GM23248 (cell line): ENCODE results near the gene TUG1. TPM values are rescaled to one million over a fixed set of nuclear protein-coding genes. Genes with fewer than 3 reads are reported as not detected.

Experiments used
- DNase-seq: peaks from one replicate; pipeline ENCODE4 v3.0.0-alpha.2; 2015
- H2AFZ ChIP-seq: fragments of 200-600 bp; sonication (generic); 2 replicates; pipeline ENCODE4 v1.6.1; 2016; ENCODE audit warnings: antibody characterized with exemption
- H3F3A ChIP-seq: fragments of 200-600 bp; sonication (generic); 2 replicates; pipeline ENCODE4 v1.6.1; 2016; ENCODE audit warnings: mild to moderate bottlenecking, antibody characterized with exemption, mixed run types; ENCODE audit not compliant: insufficient read depth
- H3K27ac ChIP-seq: fragments of 200-600 bp; sonication (generic); 2 replicates; pipeline ENCODE4 v1.5.1; 2016; ENCODE audit warnings: mild to moderate bottlenecking
- H3K27me3 ChIP-seq: fragments of 200-600 bp; sonication (generic); replicated peaks from 2 replicates; pipeline ENCODE4 v1.6.1; 2016; ENCODE audit warnings: mild to moderate bottlenecking; ENCODE audit not compliant: insufficient read depth
- H3K36me3 ChIP-seq: fragments of 200-600 bp; sonication (generic); 2 replicates; pipeline ENCODE4 v1.6.1; 2016; ENCODE audit warnings: low read depth, mild to moderate bottlenecking
- H3K4me1 ChIP-seq: fragments of 200-600 bp; sonication (generic); 2 replicates; pipeline ENCODE4 v1.6.1; 2016; ENCODE audit warnings: mild to moderate bottlenecking; ENCODE audit not compliant: insufficient read depth
- H3K4me2 ChIP-seq: fragments of 200-600 bp; sonication (generic); one replicate; pipeline ENCODE4 v1.6.1; 2016; ENCODE audit warnings: mild to moderate bottlenecking; ENCODE audit not compliant: unreplicated experiment
- H3K4me3 ChIP-seq: fragments of 200-600 bp; sonication (generic); 2 replicates; pipeline ENCODE4 v1.5.1; 2016; ENCODE audit warnings: mild to moderate bottlenecking
- H3K79me2 ChIP-seq: fragments of 200-600 bp; sonication (generic); 2 replicates; pipeline ENCODE4 v1.6.1; 2016; ENCODE audit warnings: mild to moderate bottlenecking; ENCODE audit not compliant: insufficient read depth
- H3K9ac ChIP-seq: fragments of 200-600 bp; sonication (generic); 2 replicates; pipeline ENCODE4 v1.6.1; 2016; ENCODE audit warnings: mild to moderate bottlenecking
- H3K9me2 ChIP-seq: fragments of 200-600 bp; sonication (generic); 2 replicates; pipeline ENCODE4 v1.6.1; 2016; ENCODE audit warnings: mixed run types, mild to moderate bottlenecking, moderate library complexity; ENCODE audit not compliant: insufficient read depth
- H3K9me3 ChIP-seq: fragments of 200-600 bp; sonication (generic); one replicate; pipeline ENCODE4 v1.6.1; 2017; ENCODE audit warnings: low read depth
- H4K20me1 ChIP-seq: fragments of 200-600 bp; sonication (generic); 2 replicates; pipeline ENCODE4 v1.6.0; 2016; ENCODE audit not compliant: insufficient read depth
- EZH2 ChIP-seq: fragments of 200-600 bp; sonication (generic); IDR thresholded peaks from 2 replicates; pipeline ENCODE4 v1.6.1; 2018; ENCODE audit warnings: antibody characterized with exemption, mild to moderate bottlenecking; ENCODE audit not compliant: insufficient read depth, poor library complexity, severe bottlenecking
- EZH2phosphoT487 ChIP-seq: fragments of 200-600 bp; sonication (generic); IDR thresholded peaks from 2 replicates; pipeline ENCODE4 v1.6.1; 2018; ENCODE audit warnings: antibody characterized with exemption, moderate library complexity, mild to moderate bottlenecking, low read depth; ENCODE audit not compliant: insufficient read depth
- WGBS, 2 experiments: methylation state at CpG; one replicate each; pipeline ENCODE4 v1.1.6; 2015 to 2017; ENCODE audit warnings: low lambda C conversion rate in 2 of 2, low coverage in 1 of 2; ENCODE audit errors: missing lambda C conversion rate in 2 of 2; 5-methylcytosine and 5-hydroxymethylcytosine counted together
- in situ Hi-C: fragments of 300-500 bp; cut with MboI; formaldehyde crosslinking; loops from 2 replicates; pipeline ENCODE4 v1.15.0; 2020
- polyA plus RNA-seq: library from polyadenylated mRNA; unstranded; fragments of >200 nt; fragmentation: Nextera tagmentation; extraction: Ambion mirVana; gene quantifications from 2 replicates; pipeline ENCODE4 v1.2.1, GENCODE V29; 2016
- total RNA-seq: library from RNA; depleted of rRNA; stranded (reverse); fragments of >200 nt; shearing (Covaris generic); gene quantifications from 2 replicates; pipeline ENCODE4 v1.2.3, GENCODE V29; 2014

The TUG1 gene
- total and polyA plus RNA-seq, 2 experiments from 2014 or later, result 26.6 to 65.9 TPM

- Histone ChIP-seq H3K27ac (no peak overlapping the region), H3K9me3 (no peaks in the 10 kb centered on the region), H4K20me1 (no peaks in the 10 kb centered on the region), H3K27me3 (no peaks in the 10 kb centered on the region), H3K79me2 (no peaks in the 10 kb centered on the region), H3K9ac (peak overlapping the region; percentile 54), H2AFZ (peak overlapping the region; percentile 95), H3K36me3 (no peaks in the 10 kb centered on the region), H3K9me2 (no peaks in the 10 kb centered on the region), H3K4me1 (peaks cover 14% of the 10 kb centered on the region), H3K4me3 (peak overlapping the region; percentile 76), H3F3A (peaks cover 12% of the 10 kb centered on the region; the same call in 1 of the 2 replicates), H3K4me2 (peak overlapping the region; percentile 88)
- peak; percentile 69 for DNase-seq
- TF ChIP-seq EZH2phosphoT487 (no peak), EZH2 (no peak)
- in situ Hi-C loops, result loop anchor here (5.0 kb wide), 1 partner anchor 160 kb away; no protein-coding TSS in a partner anchor
- 42 to 53% methylated on average over 33 to 34 of the region's 34 CpGs for WGBS, 2 experiments
These were observed 46.9 kb upstream of the TUG1 start for GRCh38 chr22:30922151-30922611.

GRCh38 chr22:30923168-30923900, 45.7 kb upstream of the TUG1 start:
- in situ Hi-C loops, result loop anchor here (5.0 kb wide), 1 partner anchor 161 kb away; no protein-coding TSS in a partner anchor
- WGBS, 2 experiments, result 86 to 89% methylated on average over 9 of the region's 9 CpGs
- H3K36me3 ChIP-seq, result peaks cover under 1% of the 10 kb centered on the region; the same call in 1 of the 2 replicates
- H3K9ac ChIP-seq, result no peak overlapping the region
- H3K4me1 ChIP-seq, result peaks cover 14% of the 10 kb centered on the region
- H3K79me2 ChIP-seq, result no peaks in the 10 kb centered on the region
- H3K4me2 ChIP-seq, result no peak overlapping the region
- H3K4me3 ChIP-seq, result no peak overlapping the region
- H2AFZ ChIP-seq, result no peak overlapping the region
- TF ChIP-seq EZH2, result no peak
- no peak for TF ChIP-seq EZH2phosphoT487
- DNase-seq, result no peak
- H3K27ac ChIP-seq, result no peak overlapping the region
- H3K9me3 ChIP-seq, result no peaks in the 10 kb centered on the region
- H4K20me1 ChIP-seq, result no peaks in the 10 kb centered on the region
- H3K9me2 ChIP-seq, result no peaks in the 10 kb centered on the region
- H3K27me3 ChIP-seq, result no peaks in the 10 kb centered on the region
- peaks cover 12% of the 10 kb centered on the region; the same call in 1 of the 2 replicates for H3F3A ChIP-seq

GRCh38 chr22:30925667-30926066, 43.4 kb upstream of the TUG1 start:
- Histone ChIP-seq H3K36me3 (peaks cover 11% of the 10 kb centered on the region), H3K27me3 (no peaks in the 10 kb centered on the region), H3K4me1 (peaks cover 11% of the 10 kb centered on the region), H4K20me1 (0 out of 2 replicates have a peak, but pooled peaks cover 5% of the 10 kb centered on the region), H3K4me2 (no peak overlapping the region), H3K9me2 (no peaks in the 10 kb centered on the region), H3K27ac (no peak overlapping the region), H3F3A (peaks cover 12% of the 10 kb centered on the region; the same call in 1 of the 2 replicates), H2AFZ (no peak overlapping the region), H3K9me3 (no peaks in the 10 kb centered on the region), H3K9ac (no peak overlapping the region), H3K79me2 (no peaks in the 10 kb centered on the region), H3K4me3 (no peak overlapping the region)
- in situ Hi-C loops, result no loop called here
- DNase-seq, result no peak
- TF ChIP-seq EZH2, result no peak
- no peak for TF ChIP-seq EZH2phosphoT487
- WGBS, 2 experiments, result 77 to 86% methylated on average over 5 of the region's 5 CpGs

GRCh38 chr22:30926706-30927105, 42.4 kb upstream of the TUG1 start:
- H3K9ac ChIP-seq, result no peak overlapping the region
- no peaks in the 10 kb centered on the region for H3K27me3 ChIP-seq
- H3K36me3 ChIP-seq, result peaks cover 18% of the 10 kb centered on the region
- H3K4me3 ChIP-seq, result no peak overlapping the region
- H3K9me2 ChIP-seq, result no peaks in the 10 kb centered on the region
- H3K79me2 ChIP-seq, result no peaks in the 10 kb centered on the region
- H3F3A ChIP-seq, result peaks cover 5% of the 10 kb centered on the region; the same call in 1 of the 2 replicates
- H3K9me3 ChIP-seq, result no peaks in the 10 kb centered on the region
- H3K4me2 ChIP-seq, result no peak overlapping the region
- H4K20me1 ChIP-seq, result 0 out of 2 replicates have a peak, but pooled peaks cover 5% of the 10 kb centered on the region
- no peak for DNase-seq
- peaks cover under 1% of the 10 kb centered on the region; the same call in 1 of the 2 replicates for H3K4me1 ChIP-seq
- TF ChIP-seq EZH2 (no peak), EZH2phosphoT487 (no peak)
- in situ Hi-C loops, result no loop called here
- WGBS, 2 experiments, result 81 to 92% methylated on average over 4 of the region's 4 CpGs
- no peak overlapping the region for H3K27ac ChIP-seq
- H2AFZ ChIP-seq, result no peak overlapping the region
